Tibial nerve (tissue), 4 donors: ENCODE data around the gene ZNF85.

Source experiments
- CTCF ChIP-seq, 5 experiments: fragments of 200-600 bp in 3 of 5; fragments of 450-650 bp in 2 of 5; sonication (generic) in 3 of 5; IDR thresholded peaks; one replicate each; pipeline ENCODE4 v1.5.1; 2016 to 2019; ENCODE audit warnings: antibody characterized with exemption in 5 of 5, mild to moderate bottlenecking in 3 of 5, moderate library complexity in 2 of 5
- EP300 ChIP-seq, 2 donors: sonication (generic); formaldehyde crosslinking; IDR thresholded peaks; one replicate each; pipeline ENCODE4 v1.6.1; 2017; ENCODE audit warnings: antibody characterized with exemption in 2 of 2, mild to moderate bottlenecking in 1 of 2
- POLR2A ChIP-seq, 2 donors: fragments of 450-650 bp; IDR thresholded peaks; one replicate each; pipeline ENCODE4 v1.6.1; 2017; ENCODE audit warnings: antibody characterized with exemption in 2 of 2, mild to moderate bottlenecking in 2 of 2, moderate library complexity in 2 of 2

GRCh38 chr19:20912973-20913372 is 10.1 kb upstream of the ZNF85 start:
- TF ChIP-seq CTCF (IDR thresholded peaks at IDR 0.05) (no peak), POLR2A (IDR thresholded peaks at IDR 0.05) (no peak), EP300 (IDR thresholded peaks at IDR 0.05) (no peak)
